Measurements from ENCODE around the gene B4GALNT1. TPM values are rescaled to one million over a fixed set of nuclear protein-coding genes. Genes with fewer than 3 reads are reported as not detected.

B4GALNT1 gene
- total and polyA plus RNA-seq, 2 of the 13 experiments (the other 11 are each of a cell fraction or from before 2014, with no cell fraction given) = 4.5 to 5.4 TPM

- Histone ChIP-seq H3K27ac (ENCODE audit: extremely low read length, insufficient read depth, low read length) (no peak overlapping the region), H3K9ac (ENCODE audit: insufficient read depth, low read depth, low read length) (no peak overlapping the region), H3K4me1 (ENCODE audit: insufficient read depth, low read length) (peaks cover 29% of the 10 kb centered on the region), H3K4me2 (ENCODE audit: low read depth, low read length) (no peak overlapping the region), H3K4me3 (replicated peaks in 1 of 3; ENCODE audit: insufficient read depth in 1 of 3, low read depth in 2 of 3, low read length in 3 of 3) (no peak overlapping the region), H4K20me1 (ENCODE audit: insufficient read depth, low read length) (no peaks in the 10 kb centered on the region), H3K27me3 (ENCODE audit: control insufficient read depth in 1 of 2, insufficient read depth in 2 of 2, low read length in 2 of 2) (peaks cover 3 to 25% of the 10 kb centered on the region in 2 experiments; a peak in 3 of 5 replicates), H3K79me2 (ENCODE audit: insufficient read depth, low read length) (no peaks in the 10 kb centered on the region), H2AFZ (ENCODE audit: low read length) (no peak overlapping the region), H3K9me3 (ENCODE audit: low read length) (no peaks in the 10 kb centered on the region), H3K36me3 (replicated peaks in 1 of 2; ENCODE audit: control insufficient read depth in 1 of 2, insufficient read depth in 2 of 2, low read length in 2 of 2) (0 out of 5 replicates have a peak, but pooled peaks cover 0 to 3% of the 10 kb centered on the region in 2 experiments)
- in situ Hi-C loops (cut with HindIII; ENCODE audit: extremely low pct_ligation_motif_present, low pct_unique_long_range_greater_than_20kb) (no loop called here), intact Hi-C loops (cut with micrococcal nuclease; ENCODE audit: unreplicated experiment) (no loop called here)
- CTCF ChIA-PET (ENCODE audit: low intra/inter-chr PET ratio, low total read pairs) = no interaction called here
- DNase-seq (ENCODE audit: low spot score) (no peak), FAIRE-seq (no peak), ATAC-seq (no peak)
- no TSS peak for BruUV-seq (replicated peaks)
- WGBS (ENCODE audit: low lambda C conversion rate) = 76% methylated on average over 11 of the region's 13 CpGs
- POLR2A ChIA-PET = interaction anchor here (0.9 kb wide), 1 partner anchor 36 kb away, joined by 4 read pairs; the partner anchor contains the start of gene PIP4K2C
- TF ChIP-seq HOXA3 (CRISPR knock-in tag; IDR thresholded peaks at IDR 0.05) = 0 out of 2 replicates have a peak, but pooled peaks have one; percentile 16
- no peak for TF ChIP-seq MED1 (CRISPR knock-in tag; IDR thresholded peaks at IDR 0.05)
- TF ChIP-seq RFXAP (CRISPR knock-in tag; IDR thresholded peaks at IDR 0.05; ENCODE audit: borderline replicate concordance) = no peak
- TF ChIP-seq GFI1 (CRISPR knock-in tag; IDR thresholded peaks at IDR 0.05; ENCODE audit: borderline replicate concordance) = no peak
- no peak for TF ChIP-seq ZBTB44 (CRISPR knock-in tag; IDR thresholded peaks at IDR 0.05)
- no peak for TF ChIP-seq MAF1 (CRISPR knock-in tag; IDR thresholded peaks at IDR 0.05; ENCODE audit: borderline replicate concordance)
- no peak for TF ChIP-seq GABPB1 (CRISPR knock-in tag; IDR thresholded peaks at IDR 0.05)
- TF ChIP-seq, protein P1, sequence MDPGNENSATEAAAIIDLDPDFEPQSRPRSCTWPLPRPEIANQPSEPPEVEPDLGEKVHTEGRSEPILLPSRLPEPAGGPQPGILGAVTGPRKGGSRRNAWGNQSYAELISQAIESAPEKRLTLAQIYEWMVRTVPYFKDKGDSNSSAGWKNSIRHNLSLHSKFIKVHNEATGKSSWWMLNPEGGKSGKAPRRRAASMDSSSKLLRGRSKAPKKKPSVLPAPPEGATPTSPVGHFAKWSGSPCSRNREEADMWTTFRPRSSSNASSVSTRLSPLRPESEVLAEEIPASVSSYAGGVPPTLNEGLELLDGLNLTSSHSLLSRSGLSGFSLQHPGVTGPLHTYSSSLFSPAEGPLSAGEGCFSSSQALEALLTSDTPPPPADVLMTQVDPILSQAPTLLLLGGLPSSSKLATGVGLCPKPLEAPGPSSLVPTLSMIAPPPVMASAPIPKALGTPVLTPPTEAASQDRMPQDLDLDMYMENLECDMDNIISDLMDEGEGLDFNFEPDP (CRISPR knock-in tag; conservative IDR thresholded peaks at IDR 0.05) = 0 out of 2 replicates have a peak, but pooled peaks have one; percentile 25
- no peak for TF ChIP-seq RCOR2 (CRISPR knock-in tag; IDR thresholded peaks at IDR 0.05)
- TF ChIP-seq ZSCAN30 (CRISPR knock-in tag; IDR thresholded peaks at IDR 0.05) = no peak
- no peak for TF ChIP-seq ZNF670 (CRISPR knock-in tag; IDR thresholded peaks at IDR 0.05; ENCODE audit: borderline replicate concordance)
- TF ChIP-seq AHR (CRISPR knock-in tag; IDR thresholded peaks at IDR 0.05) = no peak
- TF ChIP-seq, protein P2, sequence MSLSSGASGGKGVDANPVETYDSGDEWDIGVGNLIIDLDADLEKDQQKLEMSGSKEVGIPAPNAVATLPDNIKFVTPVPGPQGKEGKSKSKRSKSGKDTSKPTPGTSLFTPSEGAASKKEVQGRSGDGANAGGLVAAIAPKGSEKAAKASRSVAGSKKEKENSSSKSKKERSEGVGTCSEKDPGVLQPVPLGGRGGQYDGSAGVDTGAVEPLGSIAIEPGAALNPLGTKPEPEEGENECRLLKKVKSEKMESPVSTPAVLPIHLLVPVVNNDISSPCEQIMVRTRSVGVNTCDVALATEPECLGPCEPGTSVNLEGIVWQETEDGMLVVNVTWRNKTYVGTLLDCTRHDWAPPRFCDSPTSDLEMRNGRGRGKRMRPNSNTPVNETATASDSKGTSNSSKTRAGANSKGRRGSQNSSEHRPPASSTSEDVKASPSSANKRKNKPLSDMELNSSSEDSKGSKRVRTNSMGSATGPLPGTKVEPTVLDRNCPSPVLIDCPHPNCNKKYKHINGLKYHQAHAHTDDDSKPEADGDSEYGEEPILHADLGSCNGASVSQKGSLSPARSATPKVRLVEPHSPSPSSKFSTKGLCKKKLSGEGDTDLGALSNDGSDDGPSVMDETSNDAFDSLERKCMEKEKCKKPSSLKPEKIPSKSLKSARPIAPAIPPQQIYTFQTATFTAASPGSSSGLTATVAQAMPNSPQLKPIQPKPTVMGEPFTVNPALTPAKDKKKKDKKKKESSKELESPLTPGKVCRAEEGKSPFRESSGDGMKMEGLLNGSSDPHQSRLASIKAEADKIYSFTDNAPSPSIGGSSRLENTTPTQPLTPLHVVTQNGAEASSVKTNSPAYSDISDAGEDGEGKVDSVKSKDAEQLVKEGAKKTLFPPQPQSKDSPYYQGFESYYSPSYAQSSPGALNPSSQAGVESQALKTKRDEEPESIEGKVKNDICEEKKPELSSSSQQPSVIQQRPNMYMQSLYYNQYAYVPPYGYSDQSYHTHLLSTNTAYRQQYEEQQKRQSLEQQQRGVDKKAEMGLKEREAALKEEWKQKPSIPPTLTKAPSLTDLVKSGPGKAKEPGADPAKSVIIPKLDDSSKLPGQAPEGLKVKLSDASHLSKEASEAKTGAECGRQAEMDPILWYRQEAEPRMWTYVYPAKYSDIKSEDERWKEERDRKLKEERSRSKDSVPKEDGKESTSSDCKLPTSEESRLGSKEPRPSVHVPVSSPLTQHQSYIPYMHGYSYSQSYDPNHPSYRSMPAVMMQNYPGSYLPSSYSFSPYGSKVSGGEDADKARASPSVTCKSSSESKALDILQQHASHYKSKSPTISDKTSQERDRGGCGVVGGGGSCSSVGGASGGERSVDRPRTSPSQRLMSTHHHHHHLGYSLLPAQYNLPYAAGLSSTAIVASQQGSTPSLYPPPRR (CRISPR knock-in tag; IDR thresholded peaks at IDR 0.05; ENCODE audit: borderline replicate concordance) = no peak
- TF ChIP-seq, protein P3, sequence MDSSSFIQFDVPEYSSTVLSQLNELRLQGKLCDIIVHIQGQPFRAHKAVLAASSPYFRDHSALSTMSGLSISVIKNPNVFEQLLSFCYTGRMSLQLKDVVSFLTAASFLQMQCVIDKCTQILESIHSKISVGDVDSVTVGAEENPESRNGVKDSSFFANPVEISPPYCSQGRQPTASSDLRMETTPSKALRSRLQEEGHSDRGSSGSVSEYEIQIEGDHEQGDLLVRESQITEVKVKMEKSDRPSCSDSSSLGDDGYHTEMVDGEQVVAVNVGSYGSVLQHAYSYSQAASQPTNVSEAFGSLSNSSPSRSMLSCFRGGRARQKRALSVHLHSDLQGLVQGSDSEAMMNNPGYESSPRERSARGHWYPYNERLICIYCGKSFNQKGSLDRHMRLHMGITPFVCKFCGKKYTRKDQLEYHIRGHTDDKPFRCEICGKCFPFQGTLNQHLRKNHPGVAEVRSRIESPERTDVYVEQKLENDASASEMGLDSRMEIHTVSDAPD (CRISPR knock-in tag; IDR thresholded peaks at IDR 0.05) = no peak
Observed at GRCh38 chr12:57626111-57626920, 6.7 kb downstream of the B4GALNT1 start.
